ENCODE results near the gene CHPF2. TPM values are rescaled to one million over a fixed set of nuclear protein-coding genes. Genes with fewer than 3 reads are reported as not detected.
A peak's percentile ranks its signal among the peaks of the same experiment; 100 is the strongest.

The CHPF2 gene
- total and polyA plus RNA-seq, 2 of the 13 experiments (the other 11 are each of a cell fraction or from before 2014, with no cell fraction given), result 15.4 to 21.5 TPM

- TF ChIP-seq NONO (IDR thresholded peaks at IDR 0.05) (no peak), NONO (CRISPR knock-in tag; conservative IDR thresholded peaks at IDR 0.05) (peak; percentile 76), KMT2B (CRISPR knock-in tag; IDR thresholded peaks at IDR 0.05) (peak; percentile 56; the same call in 1 of the 2 replicates), ZFP90 (CRISPR knock-in tag; IDR thresholded peaks at IDR 0.05; ENCODE audit: borderline replicate concordance) (no peak), MTF2 (CRISPR knock-in tag; IDR thresholded peaks at IDR 0.05; ENCODE audit: borderline replicate concordance) (peak; percentile 79; the same call in 1 of the 2 replicates), RELA (CRISPR knock-in tag; IDR thresholded peaks at IDR 0.05) (no peak)
- TF ChIP-seq, protein P1, sequence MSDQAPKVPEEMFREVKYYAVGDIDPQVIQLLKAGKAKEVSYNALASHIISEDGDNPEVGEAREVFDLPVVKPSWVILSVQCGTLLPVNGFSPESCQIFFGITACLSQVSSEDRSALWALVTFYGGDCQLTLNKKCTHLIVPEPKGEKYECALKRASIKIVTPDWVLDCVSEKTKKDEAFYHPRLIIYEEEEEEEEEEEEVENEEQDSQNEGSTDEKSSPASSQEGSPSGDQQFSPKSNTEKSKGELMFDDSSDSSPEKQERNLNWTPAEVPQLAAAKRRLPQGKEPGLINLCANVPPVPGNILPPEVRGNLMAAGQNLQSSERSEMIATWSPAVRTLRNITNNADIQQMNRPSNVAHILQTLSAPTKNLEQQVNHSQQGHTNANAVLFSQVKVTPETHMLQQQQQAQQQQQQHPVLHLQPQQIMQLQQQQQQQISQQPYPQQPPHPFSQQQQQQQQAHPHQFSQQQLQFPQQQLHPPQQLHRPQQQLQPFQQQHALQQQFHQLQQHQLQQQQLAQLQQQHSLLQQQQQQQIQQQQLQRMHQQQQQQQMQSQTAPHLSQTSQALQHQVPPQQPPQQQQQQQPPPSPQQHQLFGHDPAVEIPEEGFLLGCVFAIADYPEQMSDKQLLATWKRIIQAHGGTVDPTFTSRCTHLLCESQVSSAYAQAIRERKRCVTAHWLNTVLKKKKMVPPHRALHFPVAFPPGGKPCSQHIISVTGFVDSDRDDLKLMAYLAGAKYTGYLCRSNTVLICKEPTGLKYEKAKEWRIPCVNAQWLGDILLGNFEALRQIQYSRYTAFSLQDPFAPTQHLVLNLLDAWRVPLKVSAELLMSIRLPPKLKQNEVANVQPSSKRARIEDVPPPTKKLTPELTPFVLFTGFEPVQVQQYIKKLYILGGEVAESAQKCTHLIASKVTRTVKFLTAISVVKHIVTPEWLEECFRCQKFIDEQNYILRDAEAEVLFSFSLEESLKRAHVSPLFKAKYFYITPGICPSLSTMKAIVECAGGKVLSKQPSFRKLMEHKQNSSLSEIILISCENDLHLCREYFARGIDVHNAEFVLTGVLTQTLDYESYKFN (CRISPR knock-in tag; conservative IDR thresholded peaks at IDR 0.05), result 0 out of 2 replicates have a peak, but pooled peaks have one; percentile 30
Observed at GRCh38 chr7:151232091-151232916, at the start of gene CHPF2 (continued).

All from HepG2 (cell line).